CD4-positive, alpha-beta T cell treated with Interleukin-12 subunit alpha and Interleukin-12 subunit beta, for 1 hour (primary cell): ENCODE results near the gene CIZ1.

Source experiments
- DNase-seq: peaks from one replicate; pipeline ENCODE4 v3.0.0-alpha.2; 2020

The CIZ1 gene

DNA sequence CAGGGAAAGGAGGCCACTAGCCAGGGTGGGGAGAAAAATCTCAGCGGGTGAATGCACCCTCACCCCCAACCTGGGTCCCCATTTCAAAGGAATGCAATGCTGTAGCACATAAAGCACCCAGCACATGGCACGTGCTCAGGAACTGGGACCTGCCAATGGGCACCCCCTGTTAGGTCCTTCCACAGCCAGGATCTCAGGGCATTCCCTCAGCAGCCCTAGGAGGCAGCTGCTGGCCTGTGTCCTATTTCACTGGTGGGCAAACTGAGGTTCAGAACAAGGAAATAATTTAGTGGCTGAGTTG, 20.6 kb upstream of the CIZ1 start:
- DNase-seq = no peak

DNA sequence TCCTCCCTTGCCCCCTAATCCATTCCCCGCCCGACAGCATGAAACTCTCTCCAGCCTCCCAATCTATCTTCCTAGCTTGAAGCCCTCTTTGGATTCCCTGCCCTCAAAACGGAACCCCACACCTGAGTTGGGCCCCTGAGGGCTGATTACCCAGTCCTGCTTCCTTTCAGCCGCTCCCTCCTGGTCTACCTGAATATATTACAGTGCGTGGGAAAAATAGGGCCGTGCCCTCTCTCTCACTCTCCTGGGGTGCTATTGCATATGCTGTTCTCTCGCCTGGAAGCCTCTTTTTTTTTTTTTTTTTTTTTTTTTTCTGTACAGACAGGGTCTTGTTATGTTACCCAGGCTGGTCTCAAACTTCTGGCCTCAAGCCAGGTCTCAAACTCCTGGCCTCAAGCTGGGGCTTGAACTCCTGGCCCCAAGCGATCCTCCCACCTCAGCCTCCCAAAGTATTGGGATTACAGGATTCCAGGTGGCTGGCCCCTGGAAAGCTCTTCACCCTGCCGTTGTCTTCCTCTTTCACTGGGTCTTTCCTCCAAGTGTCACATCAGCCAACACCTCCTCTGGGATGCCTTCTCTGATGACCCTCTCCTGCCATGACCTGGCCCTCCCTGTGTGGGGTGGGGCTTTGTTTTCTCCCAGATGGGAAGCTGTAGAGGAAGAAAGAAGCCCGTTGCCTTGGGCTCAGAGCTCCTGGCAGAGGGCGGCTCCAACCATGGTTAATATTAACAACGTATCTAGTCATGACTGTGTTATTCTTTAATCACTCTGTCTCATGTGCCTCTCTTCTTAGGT, 20.0 kb upstream of the CIZ1 start:
- DNase-seq = no peak

DNA sequence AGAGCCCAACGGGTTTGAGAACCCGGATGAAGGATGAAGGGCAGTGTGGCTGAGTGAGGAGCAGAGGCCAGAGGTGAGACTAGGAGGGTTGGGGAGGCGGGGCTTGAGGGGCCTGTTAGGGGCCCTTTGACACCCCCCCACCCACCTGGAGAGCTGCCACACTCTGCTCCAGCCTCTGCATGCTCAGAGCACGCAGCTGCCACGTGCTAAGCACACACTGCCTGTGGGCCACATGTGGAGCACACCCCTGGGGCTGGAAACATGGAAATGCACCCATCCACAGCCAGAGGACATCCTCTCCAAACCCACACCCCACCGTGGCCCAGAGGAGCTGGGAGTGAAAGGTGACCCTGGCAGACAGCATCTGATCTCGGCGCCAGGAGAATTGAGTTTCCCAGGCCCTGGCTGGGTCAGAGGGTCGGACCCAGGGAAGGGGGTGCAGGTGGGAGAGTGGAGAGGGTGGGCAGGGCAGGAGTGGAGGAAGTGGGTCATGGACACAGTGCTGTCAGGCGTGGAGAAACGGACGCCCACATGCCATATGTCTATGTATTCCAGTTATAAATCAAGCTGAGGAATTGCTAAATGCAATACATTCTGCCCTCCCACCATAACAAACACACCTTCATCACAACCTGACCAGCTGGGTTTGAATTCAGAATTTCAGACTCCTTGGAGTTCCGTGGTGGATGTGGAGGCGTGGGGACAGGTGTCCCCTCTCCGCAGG, 17.7 kb upstream of the CIZ1 start:
- no peak for DNase-seq

- no peak for DNase-seq
Observed at GRCh38 chr9:128208386-128208785, 17.0 kb upstream of the CIZ1 start.

- no peak for DNase-seq
Observed at GRCh38 chr9:128206916-128207910, 15.8 kb upstream of the CIZ1 start.

DNA sequence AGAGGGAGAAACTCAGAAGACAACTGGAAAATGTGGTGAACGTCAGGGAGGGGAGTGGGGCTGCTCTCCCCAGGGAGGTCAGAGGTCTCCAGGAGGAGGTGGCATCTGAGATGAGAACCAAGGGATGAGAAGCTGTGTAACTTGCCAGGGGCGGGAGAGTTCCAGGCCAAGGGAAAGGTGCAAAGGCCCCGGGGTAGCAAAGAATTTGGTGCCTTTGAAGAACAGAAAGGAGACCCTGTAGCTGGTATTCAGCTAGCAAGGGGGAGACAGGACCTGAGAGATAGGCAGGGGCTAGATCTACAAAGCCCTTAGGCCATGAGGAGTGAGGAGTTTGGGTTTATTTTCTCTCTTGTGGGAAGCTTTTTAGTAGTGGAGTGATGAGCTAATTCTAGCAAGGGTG, 15.1 kb upstream of the CIZ1 start:
- DNase-seq = no peak

GRCh38 chr9:128205296-128205944, 14.0 kb upstream of the CIZ1 start:
- DNase-seq = no peak

DNA sequence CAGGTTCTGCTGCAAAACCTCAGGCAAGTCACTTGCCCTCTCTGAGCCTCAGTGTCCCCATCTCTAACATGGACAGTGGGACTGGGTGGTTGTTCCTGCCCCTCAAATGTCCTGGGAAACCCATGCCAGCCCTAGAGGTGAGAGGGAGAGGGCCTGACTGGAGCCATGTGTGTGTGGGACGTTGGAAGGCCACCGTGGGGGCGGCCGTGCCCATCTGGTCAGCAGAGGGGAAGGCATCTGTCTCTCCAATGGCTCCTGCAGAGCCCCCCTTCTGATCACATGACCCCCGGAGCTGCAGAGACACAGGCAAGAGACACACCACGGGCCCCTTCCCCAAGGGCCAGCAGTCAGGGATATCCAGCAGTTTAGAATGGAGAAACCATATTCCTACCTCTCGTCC, 13.5 kb upstream of the CIZ1 start:
- no peak for DNase-seq

- DNase-seq = peak; percentile 13
Observed at GRCh38 chr9:128203707-128204551, 12.6 kb upstream of the CIZ1 start.

DNA sequence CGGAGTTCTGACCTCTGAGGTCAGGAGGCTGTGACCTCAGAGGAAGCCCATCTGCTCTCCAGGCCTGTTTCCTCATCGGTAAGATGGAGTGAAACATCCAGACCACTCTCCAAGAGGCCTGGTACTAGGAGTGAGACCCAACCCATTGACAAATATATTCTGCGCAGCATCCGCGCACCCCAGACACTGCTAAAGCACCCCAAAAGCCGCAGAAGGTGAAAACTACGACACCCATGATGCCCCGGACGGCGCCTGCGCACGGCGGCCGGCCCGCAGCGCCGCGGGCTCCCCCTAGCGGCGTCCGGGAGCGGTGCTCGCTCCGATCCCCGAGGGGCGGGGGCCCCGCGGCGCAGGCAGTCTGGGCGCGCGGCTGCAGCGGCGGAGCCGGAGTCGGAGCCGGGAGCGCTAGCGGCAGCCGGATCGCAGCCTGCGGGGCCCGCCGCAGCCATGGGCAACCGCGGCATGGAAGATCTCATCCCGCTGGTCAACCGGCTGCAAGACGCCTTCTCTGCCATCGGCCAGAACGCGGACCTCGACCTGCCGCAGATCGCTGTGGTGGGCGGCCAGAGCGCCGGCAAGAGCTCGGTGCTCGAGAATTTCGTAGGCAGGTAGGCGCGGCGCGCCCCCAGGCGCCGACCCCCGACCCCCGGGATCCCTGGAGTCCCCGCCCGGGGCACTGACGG, 11.8 kb upstream of the CIZ1 start, which contains the start of gene DNM1:
DNM1 (plus strand) TSS at position 356 of the 683 bp plus-strand sequence; CDS start at position 448, 92 bp downstream.
- peak; percentile 83 for DNase-seq

GRCh38 chr9:128202648-128203023, 11.3 kb upstream of the CIZ1 start:
- DNase-seq = no peak

DNA sequence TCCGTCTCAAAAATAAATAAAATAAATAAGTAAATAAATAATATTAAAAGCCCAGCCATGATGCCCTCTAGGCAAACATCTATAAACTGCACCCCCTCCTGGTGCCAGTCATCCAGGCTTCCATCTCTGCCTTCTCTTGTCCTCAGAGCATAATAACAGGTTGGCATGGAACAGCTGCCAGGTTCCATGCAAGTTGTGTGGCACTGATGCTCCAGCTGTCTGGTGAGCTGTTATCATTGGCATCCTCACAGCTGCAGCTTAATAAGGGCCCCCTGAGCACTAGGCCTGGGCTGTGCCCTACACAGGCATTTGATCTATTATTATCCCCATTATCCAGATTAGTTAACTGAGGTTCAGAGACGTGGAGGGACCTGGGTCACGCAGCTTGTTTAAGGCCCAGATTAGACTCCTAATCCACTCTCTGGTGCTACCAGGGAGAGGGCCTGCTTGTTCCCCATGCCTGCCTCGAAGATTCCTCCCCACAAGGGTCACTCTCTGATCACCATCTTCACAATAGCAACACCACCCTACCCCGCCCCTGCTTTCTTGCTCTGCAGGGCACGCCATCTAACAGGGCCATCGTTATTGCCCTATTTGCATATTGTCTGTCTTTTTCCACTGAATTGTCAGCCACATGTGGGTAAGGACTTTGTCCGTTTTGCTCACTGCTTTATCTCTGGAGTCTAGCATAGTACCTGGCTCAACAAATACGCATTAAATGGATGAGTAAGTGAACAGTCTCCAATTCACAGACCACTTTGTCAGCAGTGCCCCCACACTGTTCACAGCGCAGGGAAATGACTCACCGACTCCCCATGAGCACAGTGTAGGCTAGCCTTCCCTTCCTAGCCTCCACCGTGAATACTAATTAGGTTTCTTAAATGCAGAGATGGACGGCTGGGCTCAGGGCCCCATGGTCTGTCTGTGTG, 10.3 kb upstream of the CIZ1 start:
- no peak for DNase-seq

GRCh38 chr9:128193469-128194096, 2.2 kb upstream of the CIZ1 start:
- no peak for DNase-seq

DNA sequence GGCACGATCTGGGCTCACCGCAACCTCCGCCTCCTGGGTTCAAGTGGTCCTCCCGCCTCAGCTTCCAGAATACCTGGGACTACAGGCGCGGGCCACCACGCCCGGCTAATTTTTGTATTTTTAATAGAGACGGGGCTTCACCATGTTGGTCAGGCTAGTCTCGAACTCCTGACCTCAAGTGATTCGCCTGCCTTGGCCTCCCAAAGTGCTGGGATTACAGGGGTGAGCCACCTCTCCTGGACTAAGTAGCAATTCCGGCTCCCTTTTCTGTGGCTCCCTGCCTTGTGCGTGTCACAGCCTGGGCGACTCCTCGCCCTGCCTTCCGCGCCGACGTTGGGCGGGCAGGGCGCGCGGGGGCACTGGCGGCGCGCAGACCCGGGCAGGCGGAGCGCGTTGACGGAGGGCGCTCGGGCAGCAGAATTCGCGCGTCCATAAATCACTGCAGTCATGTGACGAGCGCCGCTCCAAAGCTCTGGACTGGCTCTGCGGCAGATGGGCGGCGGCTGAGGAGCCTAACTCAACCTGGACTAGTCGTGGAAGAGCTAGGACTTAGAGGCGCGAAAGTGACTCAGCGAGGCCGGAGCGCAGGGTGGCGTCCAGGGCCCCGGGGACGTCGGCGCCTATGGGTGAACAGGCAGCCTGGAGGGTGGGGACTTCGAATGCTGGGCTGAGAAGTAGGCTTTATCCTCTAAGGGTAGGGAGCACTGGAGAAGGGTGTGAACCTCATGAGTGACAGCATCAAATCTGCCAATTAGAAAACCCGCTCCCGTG, 1.4 kb upstream of the CIZ1 start:
- DNase-seq = peak; percentile 61

- DNase-seq = no peak
Observed at GRCh38 chr9:128190516-128191405, 611 bp downstream of the CIZ1 start.

DNA sequence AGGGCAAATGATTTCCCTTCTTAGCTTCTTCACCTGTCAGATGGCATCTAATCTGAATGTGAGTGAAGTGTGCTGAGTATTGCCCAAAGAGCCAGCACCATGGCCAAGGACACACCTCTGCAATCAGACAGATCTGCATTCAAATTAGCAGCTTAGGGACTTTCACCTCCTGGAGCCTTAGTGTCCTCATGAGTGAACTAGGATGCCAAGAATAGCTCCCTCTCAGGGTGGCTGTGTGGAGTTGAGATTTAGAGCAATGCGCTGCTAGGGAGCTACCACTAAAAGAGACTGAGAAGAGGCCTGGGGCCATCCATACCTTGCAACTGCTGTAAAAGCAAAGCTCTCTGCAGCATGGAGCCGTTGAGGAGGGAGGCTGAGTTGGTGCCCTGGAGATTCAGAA, 1.4 kb downstream of the CIZ1 start:
- no peak for DNase-seq

- no peak for DNase-seq
Observed at GRCh38 chr9:128188209-128188608, 3.2 kb downstream of the CIZ1 start.

DNA sequence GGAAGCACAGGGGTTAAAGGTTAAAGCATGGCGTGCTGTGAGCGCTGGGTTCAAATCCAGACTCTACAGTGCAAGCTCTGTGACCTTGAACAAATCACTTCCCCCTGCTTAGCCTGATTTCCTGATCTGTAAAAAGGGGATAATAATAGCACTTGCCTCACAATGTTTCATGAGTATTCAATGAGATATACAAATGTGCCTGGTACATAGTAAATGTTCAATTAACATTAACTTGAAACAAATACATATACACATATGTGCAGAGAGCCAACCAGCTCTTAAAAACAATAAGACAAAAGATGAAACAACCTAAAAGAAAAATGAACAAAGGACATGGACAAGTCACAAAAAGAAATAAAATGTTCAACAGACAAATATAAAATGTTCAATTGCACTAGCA, 4.0 kb downstream of the CIZ1 start:
- DNase-seq = no peak
